ENCODE results near the gene SLC30A9.

The SLC30A9 gene

GRCh38 chr4:41975341-41975740, 15.0 kb upstream of the SLC30A9 start:
- H3K27ac ChIP-seq (ENCODE audit: poor library complexity, severe bottlenecking) = no peak overlapping the region
- DNase-seq (ENCODE audit: low spot score) = no peak
- no peaks in the 10 kb centered on the region for H3K4me1 ChIP-seq (ENCODE audit: insufficient read depth, poor library complexity, severe bottlenecking)

GRCh38 chr4:41976775-41977516, 13.4 kb upstream of the SLC30A9 start:
- Histone ChIP-seq H3K27ac (ENCODE audit: poor library complexity, severe bottlenecking) (no peak overlapping the region), H3K27me3 (ENCODE audit: insufficient read depth, poor library complexity, severe bottlenecking) (no peaks in the 10 kb centered on the region), H3K4me1 (ENCODE audit: insufficient read depth, poor library complexity, severe bottlenecking) (no peaks in the 10 kb centered on the region), H3K9me3 (ENCODE audit: severe bottlenecking) (no peaks in the 10 kb centered on the region), H3K4me3 (ENCODE audit: severe bottlenecking) (no peak overlapping the region), H3K36me3 (ENCODE audit: low read depth) (no peaks in the 10 kb centered on the region)
- no peak for TF ChIP-seq CTCF (IDR thresholded peaks at IDR 0.05; ENCODE audit: poor library complexity, severe bottlenecking)
- ATAC-seq (ENCODE audit: low read depth) (no peak), DNase-seq (ENCODE audit: low spot score) (no peak)

More at GRCh38 chr4:41975341-41975740, 15.0 kb upstream of the SLC30A9 start:
- no peak overlapping the region for H3K4me3 ChIP-seq (ENCODE audit: severe bottlenecking)
- H3K36me3 ChIP-seq (ENCODE audit: low read depth) = no peaks in the 10 kb centered on the region
- ATAC-seq (ENCODE audit: low read depth) = no peak
- no peaks in the 10 kb centered on the region for H3K9me3 ChIP-seq (ENCODE audit: severe bottlenecking)
- H3K27me3 ChIP-seq (ENCODE audit: insufficient read depth, poor library complexity, severe bottlenecking) = no peaks in the 10 kb centered on the region
- no peak for TF ChIP-seq CTCF (IDR thresholded peaks at IDR 0.05; ENCODE audit: poor library complexity, severe bottlenecking)

- Histone ChIP-seq H3K9me3 (ENCODE audit: severe bottlenecking) (no peaks in the 10 kb centered on the region), H3K4me1 (ENCODE audit: insufficient read depth, poor library complexity, severe bottlenecking) (no peaks in the 10 kb centered on the region), H3K36me3 (ENCODE audit: low read depth) (no peaks in the 10 kb centered on the region), H3K4me3 (ENCODE audit: severe bottlenecking) (no peak overlapping the region), H3K27me3 (ENCODE audit: insufficient read depth, poor library complexity, severe bottlenecking) (no peaks in the 10 kb centered on the region), H3K27ac (ENCODE audit: poor library complexity, severe bottlenecking) (no peak overlapping the region)
- TF ChIP-seq CTCF (IDR thresholded peaks at IDR 0.05; ENCODE audit: poor library complexity, severe bottlenecking) = no peak
- DNase-seq (ENCODE audit: low spot score) (no peak), ATAC-seq (ENCODE audit: low read depth) (no peak)
Measured at GRCh38 chr4:41977709-41978108, 12.6 kb upstream of the SLC30A9 start.

- Histone ChIP-seq H3K4me3 (ENCODE audit: severe bottlenecking) (no peak within 1 kb of the TSS), H3K27ac (ENCODE audit: poor library complexity, severe bottlenecking) (no peak within 1 kb of the TSS), H3K4me1 (ENCODE audit: insufficient read depth, poor library complexity, severe bottlenecking) (no peaks in the 10 kb centered on the region), H3K36me3 (ENCODE audit: low read depth) (no peaks in the 10 kb centered on the region), H3K27me3 (ENCODE audit: insufficient read depth, poor library complexity, severe bottlenecking) (no peaks in the 10 kb centered on the region), H3K9me3 (ENCODE audit: severe bottlenecking) (no peaks in the 10 kb centered on the region)
- ATAC-seq (ENCODE audit: low read depth) (no peak), DNase-seq (ENCODE audit: low spot score) (no peak)
- TF ChIP-seq CTCF (IDR thresholded peaks at IDR 0.05; ENCODE audit: poor library complexity, severe bottlenecking) = no peak
Measured at GRCh38 chr4:41981456-41981855, 8.9 kb upstream of the SLC30A9 start, which contains the start of gene DCAF4L1. Gene DCAF4L1, plus strand, starts transcription at chr4:41981756. Its CDS starts 37 bp downstream, at chr4:41981793.

- Histone ChIP-seq H3K9me3 (ENCODE audit: severe bottlenecking) (no peaks in the 10 kb centered on the region), H3K36me3 (ENCODE audit: low read depth) (no peaks in the 10 kb centered on the region), H3K4me3 (ENCODE audit: severe bottlenecking) (no peak overlapping the region), H3K27me3 (ENCODE audit: insufficient read depth, poor library complexity, severe bottlenecking) (no peaks in the 10 kb centered on the region), H3K4me1 (ENCODE audit: insufficient read depth, poor library complexity, severe bottlenecking) (no peaks in the 10 kb centered on the region), H3K27ac (ENCODE audit: poor library complexity, severe bottlenecking) (no peak overlapping the region)
- ATAC-seq (ENCODE audit: low read depth) (no peak), DNase-seq (ENCODE audit: low spot score) (no peak)
- no peak for TF ChIP-seq CTCF (IDR thresholded peaks at IDR 0.05; ENCODE audit: poor library complexity, severe bottlenecking)
Measured at GRCh38 chr4:41982716-41983115, 7.6 kb upstream of the SLC30A9 start.
